ENCODE measurements around the gene CECR2.

Gene CECR2

GRCh38 chr22:17592201-17592600, 222.9 kb downstream of the CECR2 start:
- peaks cover 24% of the 10 kb centered on the region for H3K36me3 ChIP-seq (ENCODE audit: control insufficient read depth, insufficient read depth, low read length)

GRCh38 chr22:17596226-17596625, 227.0 kb downstream of the CECR2 start:
- Histone ChIP-seq H3K4me3 (replicated peaks; ENCODE audit: low read depth, low read length) (no peak overlapping the region), H3K36me3 (ENCODE audit: control insufficient read depth, insufficient read depth, low read length) (peaks cover 17% of the 10 kb centered on the region), H3K27me3 (replicated peaks; ENCODE audit: control insufficient read depth, insufficient read depth, low read length) (no peaks in the 10 kb centered on the region)
- no peak for TF ChIP-seq CTCF (IDR thresholded peaks at IDR 0.05; ENCODE audit: insufficient read depth, low read length, poor library complexity, severe bottlenecking)
- no peak for DNase-seq (ENCODE audit: extremely low read depth, insufficient read length)

More at GRCh38 chr22:17592201-17592600, 222.9 kb downstream of the CECR2 start:
- DNase-seq (ENCODE audit: extremely low read depth, insufficient read length): no peak
- no peaks in the 10 kb centered on the region for H3K27me3 ChIP-seq (replicated peaks; ENCODE audit: control insufficient read depth, insufficient read depth, low read length)
- TF ChIP-seq CTCF (IDR thresholded peaks at IDR 0.05; ENCODE audit: insufficient read depth, low read length, poor library complexity, severe bottlenecking): no peak
- H3K4me3 ChIP-seq (replicated peaks; ENCODE audit: low read depth, low read length): no peak overlapping the region

- no peak for TF ChIP-seq CTCF (IDR thresholded peaks at IDR 0.05; ENCODE audit: insufficient read depth, low read length, poor library complexity, severe bottlenecking)
- Histone ChIP-seq H3K27me3 (replicated peaks; ENCODE audit: control insufficient read depth, insufficient read depth, low read length) (no peaks in the 10 kb centered on the region), H3K36me3 (ENCODE audit: control insufficient read depth, insufficient read depth, low read length) (peaks cover 12% of the 10 kb centered on the region), H3K4me3 (replicated peaks; ENCODE audit: low read depth, low read length) (no peak overlapping the region)
- DNase-seq (ENCODE audit: extremely low read depth, insufficient read length): no peak
These were observed 228.0 kb downstream of the CECR2 start for GRCh38 chr22:17597217-17597616.

GRCh38 chr22:17598318-17598717, 229.1 kb downstream of the CECR2 start:
- TF ChIP-seq CTCF (IDR thresholded peaks at IDR 0.05; ENCODE audit: insufficient read depth, low read length, poor library complexity, severe bottlenecking): no peak
- Histone ChIP-seq H3K4me3 (replicated peaks; ENCODE audit: low read depth, low read length) (no peak overlapping the region), H3K27me3 (replicated peaks; ENCODE audit: control insufficient read depth, insufficient read depth, low read length) (no peaks in the 10 kb centered on the region), H3K36me3 (ENCODE audit: control insufficient read depth, insufficient read depth, low read length) (peaks cover 6% of the 10 kb centered on the region)
- DNase-seq (ENCODE audit: extremely low read depth, insufficient read length): no peak

- no peak for TF ChIP-seq CTCF (IDR thresholded peaks at IDR 0.05; ENCODE audit: insufficient read depth, low read length, poor library complexity, severe bottlenecking)
- peaks cover 5% of the 10 kb centered on the region for H3K36me3 ChIP-seq (ENCODE audit: control insufficient read depth, insufficient read depth, low read length)
- H3K27me3 ChIP-seq (replicated peaks; ENCODE audit: control insufficient read depth, insufficient read depth, low read length): no peaks in the 10 kb centered on the region
- H3K4me3 ChIP-seq (replicated peaks; ENCODE audit: low read depth, low read length): no peak overlapping the region
- no peak for DNase-seq (ENCODE audit: extremely low read depth, insufficient read length)
These were observed 231.8 kb downstream of the CECR2 start for GRCh38 chr22:17601031-17601430.

- Histone ChIP-seq H3K4me3 (replicated peaks; ENCODE audit: low read depth, low read length) (no peak overlapping the region), H3K36me3 (ENCODE audit: control insufficient read depth, insufficient read depth, low read length) (peaks cover 2% of the 10 kb centered on the region), H3K27me3 (replicated peaks; ENCODE audit: control insufficient read depth, insufficient read depth, low read length) (no peaks in the 10 kb centered on the region)
- no peak for TF ChIP-seq CTCF (IDR thresholded peaks at IDR 0.05; ENCODE audit: insufficient read depth, low read length, poor library complexity, severe bottlenecking)
- no peak for DNase-seq (ENCODE audit: extremely low read depth, insufficient read length)
These were observed 234.4 kb downstream of the CECR2 start for GRCh38 chr22:17603668-17604067.

Data from GM06990 (cell line).